HG03045 (cell line): ENCODE measurements around the gene ARHGEF18.
"Not testable (repeated sequence)": the region's sequence is repeated elsewhere in the genome, so short reads cannot be mapped to it uniquely, and the experiment has no call there.

Experiments
- ATAC-seq: cut with Tn5 transposase; IDR thresholded peaks from one replicate; pipeline ENCODE4 v1.9.1; 2021; ENCODE audit warnings: mild to moderate bottlenecking, moderate library complexity; ENCODE audit not compliant: unreplicated experiment

Gene ARHGEF18

DNA sequence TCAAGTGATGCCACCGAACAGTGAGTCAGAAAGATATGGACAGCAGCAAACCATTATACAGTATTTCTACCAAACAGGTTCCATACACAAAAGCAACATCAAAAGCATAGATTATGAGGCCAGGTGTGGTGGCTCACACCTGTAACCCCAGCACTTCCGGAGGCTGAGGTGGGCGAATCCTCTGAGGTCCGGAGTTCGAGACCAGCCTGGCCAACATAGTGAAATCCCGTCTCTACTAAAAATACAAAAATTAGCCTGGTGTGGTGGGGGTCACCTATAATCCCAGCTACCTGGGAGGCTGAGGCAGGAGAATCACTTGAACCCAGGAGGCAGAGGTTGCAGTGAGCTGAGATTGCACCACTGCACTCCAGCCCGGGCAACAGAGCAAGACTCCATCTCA, 1.7 kb upstream of the ARHGEF18 start:
- ATAC-seq, result not testable (repeated sequence)

DNA sequence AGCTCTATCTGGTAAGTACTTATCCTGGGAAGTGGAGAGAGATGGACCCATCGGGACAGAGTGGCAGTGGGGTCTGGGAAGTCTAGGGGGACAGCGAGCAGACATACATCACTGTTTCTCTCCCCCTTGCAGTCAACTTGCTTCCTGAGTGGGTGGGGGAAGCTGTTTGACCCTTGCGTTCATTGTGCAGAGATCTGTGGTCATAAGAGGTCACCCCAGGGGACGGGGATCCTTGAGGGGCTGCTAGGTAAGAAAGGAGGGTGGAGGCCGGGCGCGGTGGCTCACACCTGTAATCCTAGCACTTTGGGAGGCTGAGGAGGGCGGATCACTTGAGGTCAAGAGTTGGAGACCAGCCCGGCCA, 474 bp downstream of the ARHGEF18 start:
- no peak for ATAC-seq

DNA sequence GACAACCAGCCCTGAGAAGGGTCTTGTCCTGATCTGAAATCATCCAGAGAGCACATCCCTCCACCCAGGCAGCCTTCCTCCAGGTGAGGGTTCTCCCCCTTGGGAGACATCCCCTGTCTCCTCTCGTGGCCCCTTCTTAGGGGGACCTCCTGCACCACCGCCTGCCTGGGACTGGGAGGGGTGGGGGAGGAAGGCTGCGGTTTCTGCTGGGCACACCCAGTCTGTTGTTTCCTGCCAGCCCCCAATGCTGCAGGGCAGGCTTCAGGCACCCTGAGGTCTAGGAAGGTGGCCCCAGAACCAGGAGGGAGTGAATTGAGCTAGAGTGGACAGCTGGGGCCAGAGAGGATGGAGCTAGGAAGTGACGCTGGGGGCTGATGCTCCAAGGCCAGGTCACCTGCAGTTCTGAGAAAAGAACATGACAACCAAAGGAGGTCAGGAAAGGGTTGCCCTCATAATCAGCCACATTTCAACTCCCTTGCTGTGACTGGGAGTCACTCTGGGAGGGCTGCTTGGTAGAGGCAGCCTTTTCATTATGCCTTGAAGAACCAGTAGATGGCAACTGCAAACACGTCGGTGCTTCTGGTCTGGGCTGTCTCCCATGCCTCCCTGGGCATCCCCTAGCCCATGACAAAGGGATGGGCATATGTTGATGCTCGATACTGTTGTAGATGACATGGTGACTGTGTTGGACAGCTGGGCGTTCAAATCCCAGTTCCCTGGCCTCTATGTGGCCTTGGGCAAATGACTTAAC, 1.4 kb downstream of the ARHGEF18 start:
- ATAC-seq, result no peak

DNA sequence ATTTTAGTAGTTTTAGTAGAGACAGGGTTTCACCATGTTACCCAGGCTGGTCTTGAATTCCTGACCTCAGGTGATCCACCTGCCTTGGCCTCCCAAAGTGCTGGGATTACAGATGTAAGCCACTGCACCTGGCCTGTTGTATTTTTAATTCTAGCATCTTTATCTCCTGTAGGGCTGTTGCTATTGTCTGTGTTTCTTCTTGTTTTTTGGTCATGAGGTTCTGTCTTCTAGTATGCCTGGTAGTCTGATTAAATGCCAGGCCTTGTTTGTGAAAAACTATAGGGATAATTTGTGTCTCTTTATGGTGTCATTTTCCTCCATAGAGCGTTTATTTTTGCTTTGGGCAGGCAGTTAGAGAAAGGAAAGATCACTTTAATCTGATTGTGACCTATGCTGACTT, 3.1 kb downstream of the ARHGEF18 start:
- no peak for ATAC-seq

DNA sequence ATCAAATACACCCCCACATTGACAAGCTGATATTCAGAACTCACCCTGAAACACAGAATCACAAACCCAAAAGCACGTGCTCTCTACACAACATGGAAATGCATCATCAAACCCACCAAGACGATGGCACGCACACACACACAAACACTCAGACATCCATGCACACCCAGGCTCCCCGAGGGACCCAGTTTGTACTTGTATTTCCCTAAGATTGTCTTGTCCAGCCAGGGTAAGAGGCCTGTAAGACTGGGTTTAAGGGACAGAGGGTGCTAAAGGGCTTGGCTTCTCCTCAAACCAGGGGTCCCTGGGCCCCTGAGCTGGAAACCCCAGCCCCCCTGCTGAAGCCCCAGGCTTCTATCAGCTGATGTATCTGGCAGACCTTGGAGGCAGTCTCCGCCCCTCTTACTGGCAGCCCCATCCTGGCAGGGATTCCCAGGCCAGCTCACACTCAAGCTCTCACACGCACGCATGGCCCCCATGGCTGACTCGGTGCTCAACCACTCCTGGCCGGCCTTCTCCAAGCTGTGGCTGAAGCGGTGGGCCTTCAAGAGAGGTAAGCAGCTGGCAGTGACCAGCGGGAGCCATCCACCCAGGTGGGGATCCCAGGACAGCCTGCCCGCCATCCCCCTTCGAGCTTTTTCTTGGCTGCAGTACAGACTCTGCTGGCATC, 6.5 kb downstream of the ARHGEF18 start:
- no peak for ATAC-seq

DNA sequence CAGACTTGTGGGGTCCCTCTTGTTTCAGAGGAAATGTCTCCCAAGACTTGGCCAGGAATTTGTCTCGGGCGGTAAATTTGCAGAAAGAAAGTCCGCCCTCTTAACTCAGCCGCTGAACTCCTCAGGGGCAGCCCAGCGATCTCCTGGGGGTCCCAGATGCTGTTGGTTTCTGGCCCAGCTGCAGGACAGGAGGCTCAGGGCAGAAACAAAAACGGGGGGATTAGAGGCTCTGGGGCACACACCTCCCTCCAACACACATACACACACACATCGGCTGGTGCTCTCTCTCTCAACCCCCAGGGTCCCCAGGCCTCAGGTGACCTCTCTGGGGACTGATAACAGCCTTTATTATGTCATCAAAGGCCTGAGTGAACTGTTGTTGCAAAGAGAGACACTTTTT, 7.1 kb downstream of the ARHGEF18 start:
- no peak for ATAC-seq

DNA sequence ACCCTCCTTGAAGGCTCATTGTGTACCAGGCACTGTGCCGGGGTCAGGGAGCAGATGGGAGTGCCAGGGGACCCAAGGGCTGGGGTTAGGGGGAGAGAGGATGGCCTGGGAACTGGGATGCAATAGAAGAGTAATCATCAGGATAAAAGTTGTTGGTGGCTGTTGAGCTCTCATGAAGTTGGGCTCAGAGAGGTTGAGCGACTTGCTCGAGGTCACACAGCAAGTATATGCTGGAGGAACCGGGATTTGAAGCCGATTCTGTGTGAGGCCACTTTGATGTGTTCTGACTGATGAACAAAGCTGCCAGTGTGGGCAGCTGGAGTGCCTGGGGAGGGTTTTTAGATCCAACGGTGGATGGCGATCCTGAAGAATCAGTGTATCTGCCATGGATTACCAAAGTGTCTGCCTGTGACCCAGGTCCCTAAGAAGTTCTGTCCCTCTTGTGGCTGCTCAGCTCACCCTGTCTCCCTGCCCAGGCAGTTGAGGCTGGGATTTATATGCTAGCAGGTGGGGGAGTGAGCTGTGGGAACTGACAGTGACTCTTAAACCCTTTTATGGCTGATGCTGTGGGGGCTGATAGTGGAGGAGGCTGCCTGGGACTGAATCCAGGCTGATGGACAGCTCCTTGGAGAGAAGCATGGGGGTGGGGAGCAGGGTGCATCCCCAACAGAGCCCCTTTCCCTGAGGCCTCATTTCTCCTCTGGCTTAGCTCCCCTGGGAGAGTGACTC, 8.3 kb downstream of the ARHGEF18 start:
- ATAC-seq, result no peak

- no peak for ATAC-seq
Observed at GRCh38 chr19:7358102-7358597, 9.4 kb downstream of the ARHGEF18 start.

GRCh38 chr19:7360393-7360984, 11.8 kb downstream of the ARHGEF18 start:
- ATAC-seq, result no peak

DNA sequence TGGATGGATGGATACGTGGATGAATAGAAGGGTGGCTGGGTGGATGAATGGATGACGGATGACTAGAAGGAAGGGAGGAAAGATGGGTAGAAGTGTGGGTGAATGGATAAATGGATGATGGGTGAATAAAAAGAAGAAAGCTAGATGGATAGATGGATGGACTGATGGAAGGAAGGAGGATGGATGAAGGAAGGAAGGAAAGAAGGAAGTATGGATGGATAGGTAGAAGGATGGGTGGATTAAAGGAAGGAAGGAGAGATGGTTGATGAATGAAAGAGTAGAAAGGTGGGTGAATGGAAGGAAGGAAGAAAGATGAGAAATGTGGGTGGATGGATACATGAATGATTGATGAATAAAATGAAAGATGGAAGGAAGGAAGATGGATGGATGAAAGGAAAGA, 14.5 kb downstream of the ARHGEF18 start:
- ATAC-seq, result no peak

DNA sequence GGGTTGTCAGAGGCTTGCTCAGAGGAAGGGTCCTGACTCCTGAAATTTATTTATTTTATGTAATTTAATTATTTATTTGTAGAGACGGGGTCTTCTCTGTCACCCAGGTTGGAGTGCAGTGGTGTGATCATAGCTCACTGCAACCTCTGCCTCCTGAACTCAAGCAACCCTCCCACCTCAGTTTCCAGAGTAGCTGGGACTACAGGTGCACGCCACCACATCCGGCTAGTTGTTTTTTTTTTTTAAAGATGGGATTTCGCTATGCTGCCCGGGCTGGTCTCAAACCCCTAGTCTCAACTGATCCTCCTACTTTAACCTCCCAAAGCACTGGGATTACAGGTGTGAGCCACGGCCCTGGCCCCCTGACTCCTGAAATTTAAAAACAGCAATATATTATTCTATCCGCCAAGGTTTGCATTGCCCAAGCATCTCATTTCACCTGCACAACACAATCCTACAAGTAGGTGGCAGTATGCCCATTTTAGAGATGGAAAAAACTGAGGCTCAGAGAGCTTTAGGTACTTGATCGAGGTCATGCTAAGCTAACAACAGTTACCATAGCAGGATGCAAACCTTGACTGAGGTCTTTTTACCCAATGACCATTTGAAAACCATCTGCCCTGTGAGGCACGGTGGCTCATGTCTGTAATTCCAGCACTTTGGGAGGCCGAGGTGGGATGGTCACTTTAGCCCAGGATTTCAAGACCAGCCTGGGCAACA, 18.1 kb downstream of the ARHGEF18 start:
- ATAC-seq, result no peak

DNA sequence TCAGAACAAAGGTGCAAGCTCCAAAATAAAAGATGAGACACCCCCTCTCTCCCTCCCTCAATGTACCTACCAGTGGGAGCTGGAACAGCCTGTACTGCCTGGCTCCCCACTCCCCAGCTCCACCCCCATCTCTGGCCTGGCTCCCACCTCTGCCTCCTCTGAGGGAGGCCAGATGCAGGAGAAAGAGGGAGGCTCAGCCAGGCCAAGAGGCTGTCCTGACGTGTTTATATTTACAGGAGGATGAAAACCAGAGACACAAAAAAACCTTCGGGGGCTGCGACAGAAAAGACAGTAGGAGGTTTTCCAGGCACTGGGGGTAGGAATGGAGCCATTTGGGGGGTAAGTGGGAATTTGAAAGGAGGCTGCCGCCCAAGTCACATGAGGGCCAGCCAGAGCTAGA, 19.7 kb downstream of the ARHGEF18 start:
- no peak for ATAC-seq

- not testable (repeated sequence) for ATAC-seq
Observed at GRCh38 chr19:7368866-7369265, 20.1 kb downstream of the ARHGEF18 start.

GRCh38 chr19:7370546-7370945, 21.8 kb downstream of the ARHGEF18 start:
- no peak for ATAC-seq

- ATAC-seq, result no peak
Observed at GRCh38 chr19:7371001-7371400, 22.3 kb downstream of the ARHGEF18 start.

DNA sequence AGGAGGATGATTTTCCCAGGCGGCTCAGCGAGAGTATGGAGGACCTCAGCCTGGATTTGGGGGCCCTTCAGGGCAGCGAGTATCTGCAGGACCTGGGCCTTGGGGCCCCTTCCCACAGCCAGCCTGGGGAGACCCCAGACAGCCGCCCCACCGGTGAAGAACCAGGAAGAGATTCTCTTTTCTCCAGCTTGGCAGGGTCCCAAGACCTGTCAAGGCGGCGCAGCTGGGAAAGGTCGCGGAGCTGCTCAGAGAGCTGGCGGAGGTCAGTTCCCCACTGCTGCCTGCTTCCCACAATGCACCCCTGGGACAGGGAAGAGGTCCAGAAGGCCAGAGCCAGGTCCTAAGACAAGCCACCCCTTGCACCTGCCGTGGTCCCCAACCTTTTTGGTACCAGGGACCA, 24.1 kb downstream of the ARHGEF18 start:
- ATAC-seq, result no peak

- ATAC-seq, result no peak
Observed at GRCh38 chr19:7373862-7374261, 25.1 kb downstream of the ARHGEF18 start.

GRCh38 chr19:7376151-7376852, 27.6 kb downstream of the ARHGEF18 start:
- ATAC-seq, result no peak

DNA sequence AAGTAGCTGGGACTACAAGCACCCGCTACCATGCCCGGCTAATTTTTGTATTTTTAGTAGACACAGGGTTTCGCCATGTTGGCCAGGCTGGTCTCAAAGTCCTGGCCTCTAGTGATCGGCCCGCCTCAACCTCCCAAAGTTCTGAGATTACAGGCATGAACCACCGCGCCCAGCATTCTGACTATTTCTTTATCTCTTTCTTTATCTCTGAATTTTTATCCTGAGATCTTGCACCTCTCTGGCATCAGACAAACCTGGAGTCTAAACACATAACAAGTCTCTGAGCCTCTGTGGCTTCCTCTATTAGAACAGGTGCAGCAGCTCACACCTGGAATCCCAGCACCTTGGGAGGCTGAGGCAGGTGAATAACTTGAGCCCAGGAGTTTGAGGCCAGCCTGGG, 28.5 kb downstream of the ARHGEF18 start:
- ATAC-seq, result no peak

DNA sequence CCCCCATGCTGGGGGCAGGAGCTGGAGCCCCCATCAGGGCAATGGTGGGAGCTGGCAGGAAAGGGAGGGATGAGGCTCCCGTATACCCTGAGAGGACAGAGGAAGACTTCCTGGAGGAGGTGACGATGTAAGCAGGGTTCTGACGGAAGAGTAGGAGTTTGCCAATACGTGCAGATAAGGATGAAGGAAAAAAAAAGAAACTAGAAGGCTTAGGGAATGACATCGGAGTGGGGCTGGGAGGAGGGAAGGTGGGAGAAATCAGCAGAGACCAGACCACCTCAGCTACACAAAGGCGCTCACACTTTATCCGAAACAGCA, 32.3 kb downstream of the ARHGEF18 start:
- no peak for ATAC-seq
